Left renal cortex interstitium (tissue), 4 donors: ENCODE results near the gene TIMM22. TPM values are rescaled to one million over a fixed set of nuclear protein-coding genes. Genes with fewer than 3 reads are reported as not detected.
"Not testable (repeated sequence)": the region's sequence is repeated elsewhere in the genome, so short reads cannot be mapped to it uniquely, and the experiment has no call there.

Experiments used
- DNase-seq, 4 donors: peaks; one replicate each; pipeline ENCODE4 v3.0.0-alpha.2; 2013; ENCODE audit warnings: low read depth in 4 of 4, low spot score in 2 of 4, missing footprints in 1 of 4
- polyA plus RNA-seq, 4 donors: library from polyadenylated mRNA; unstranded; fragments of 120-200 nt; gene quantifications; one replicate each; pipeline ENCODE4 v1.2.1, GENCODE V29; 2013; ENCODE audit not compliant: insufficient read length in 4 of 4

TIMM22 gene
- polyA plus RNA-seq, 4 donors = 13.8 to 16.0 (median 14.9) TPM

GRCh38 chr17:1036171-1036844 is 39.4 kb downstream of the TIMM22 start:
- no peak for DNase-seq

- no peak for DNase-seq
These were observed 39.9 kb downstream of the TIMM22 start for GRCh38 chr17:1036845-1037237.

GRCh38 chr17:1037238-1037879 is 40.4 kb downstream of the TIMM22 start:
- no peak for DNase-seq

- no peak for DNase-seq
These were observed 41.7 kb downstream of the TIMM22 start for GRCh38 chr17:1038459-1039122.

- no peak for DNase-seq
These were observed 42.2 kb downstream of the TIMM22 start for GRCh38 chr17:1039123-1039507.

GRCh38 chr17:1039511-1040215 is 42.7 kb downstream of the TIMM22 start:
- DNase-seq = no peak

GRCh38 chr17:1040216-1040600 is 43.3 kb downstream of the TIMM22 start:
- no peak for DNase-seq

- no peak for DNase-seq
These were observed 44.8 kb downstream of the TIMM22 start for GRCh38 chr17:1041746-1042145.

GRCh38 chr17:1042486-1042885 is 45.6 kb downstream of the TIMM22 start:
- DNase-seq = no peak

- peak in 1 of 4 donors; percentile 50 for DNase-seq
These were observed 46.8 kb downstream of the TIMM22 start for GRCh38 chr17:1043601-1044251.

- DNase-seq = not testable (repeated sequence)
These were observed 47.6 kb downstream of the TIMM22 start for GRCh38 chr17:1044387-1045009.

- DNase-seq = no peak
These were observed 48.5 kb downstream of the TIMM22 start for GRCh38 chr17:1045456-1045855.

- no peak for DNase-seq
These were observed 50.4 kb downstream of the TIMM22 start for GRCh38 chr17:1047177-1047878.

- DNase-seq = no peak
These were observed 51.0 kb downstream of the TIMM22 start for GRCh38 chr17:1047879-1048470.

- not testable (repeated sequence) for DNase-seq
These were observed 51.7 kb downstream of the TIMM22 start for GRCh38 chr17:1048516-1049115.

GRCh38 chr17:1049446-1050225 is 52.7 kb downstream of the TIMM22 start:
- no peak for DNase-seq

- no peak for DNase-seq
These were observed 53.5 kb downstream of the TIMM22 start for GRCh38 chr17:1050246-1050995.
